GM21381 (cell line): ENCODE results near the gene RASSF6.
"Not testable (repeated sequence)": the region's sequence is repeated elsewhere in the genome, so short reads cannot be mapped to it uniquely, and the experiment has no call there.

Source experiments
- ATAC-seq: cut with Tn5 transposase; IDR thresholded peaks from one replicate; pipeline ENCODE4 v1.9.1; 2021; ENCODE audit warnings: mild to moderate bottlenecking, moderate library complexity; ENCODE audit not compliant: unreplicated experiment

RASSF6 gene

GRCh38 chr4:73613130-73613529, 7.1 kb downstream of the RASSF6 start:
- no peak for ATAC-seq

- no peak for ATAC-seq
Measured at GRCh38 chr4:73612032-73612431, 8.2 kb downstream of the RASSF6 start.

DNA sequence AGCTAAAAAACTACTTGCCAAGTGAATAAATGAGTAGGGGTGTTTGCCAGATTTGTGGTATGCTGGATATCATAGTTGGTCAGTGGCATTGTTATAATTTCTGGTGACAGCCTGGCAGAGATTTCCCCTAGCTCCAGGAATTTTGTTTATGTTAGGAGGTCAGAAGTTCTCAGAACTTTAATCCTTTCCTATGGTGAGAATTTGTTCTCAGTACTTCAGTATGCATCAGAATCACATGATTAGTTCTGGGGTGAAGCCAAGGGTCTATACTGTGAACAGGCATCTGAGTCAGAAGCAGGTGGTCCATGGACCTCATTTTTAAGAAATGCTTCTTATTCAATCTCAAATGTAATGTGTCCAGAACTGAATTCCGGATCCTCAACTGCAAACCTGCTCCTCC, 10.5 kb downstream of the RASSF6 start:
- no peak for ATAC-seq

- ATAC-seq: no peak
Measured at GRCh38 chr4:73608689-73609594, 11.3 kb downstream of the RASSF6 start.

DNA sequence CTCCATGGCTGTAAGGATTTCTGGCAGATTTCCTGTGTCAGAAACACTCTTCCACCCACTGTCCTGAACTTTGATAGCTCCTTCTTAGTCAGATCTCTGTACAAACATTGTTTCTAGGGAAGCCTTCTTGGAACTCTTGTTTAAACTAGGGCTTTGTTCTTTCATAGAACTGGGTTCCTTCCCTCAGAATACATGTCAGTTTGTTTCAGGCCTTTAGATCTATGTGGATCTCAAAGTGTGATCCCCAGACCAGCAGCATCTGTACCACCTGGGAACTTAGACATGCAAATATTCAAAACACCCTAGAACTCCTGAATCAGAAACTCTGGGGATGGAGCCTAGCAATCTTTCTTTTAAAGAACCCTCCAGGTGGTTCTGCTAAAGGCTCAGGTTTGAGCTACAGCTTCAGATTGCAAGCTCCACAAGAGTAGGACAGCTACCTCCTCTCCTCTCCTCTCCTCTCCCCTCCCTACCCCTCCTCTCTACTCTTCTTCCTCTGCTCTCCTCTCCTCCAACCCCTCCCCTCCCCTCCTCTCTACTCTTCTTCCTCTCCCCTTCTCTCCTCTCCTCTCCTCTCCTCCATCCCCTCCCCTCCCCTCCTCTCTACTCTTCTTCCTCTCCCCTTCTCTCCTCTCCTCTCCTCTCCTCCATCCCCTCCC, 12.7 kb downstream of the RASSF6 start:
- ATAC-seq: no peak

- peak; percentile 69 for ATAC-seq
Measured at GRCh38 chr4:73606465-73606974, 13.7 kb downstream of the RASSF6 start.

DNA sequence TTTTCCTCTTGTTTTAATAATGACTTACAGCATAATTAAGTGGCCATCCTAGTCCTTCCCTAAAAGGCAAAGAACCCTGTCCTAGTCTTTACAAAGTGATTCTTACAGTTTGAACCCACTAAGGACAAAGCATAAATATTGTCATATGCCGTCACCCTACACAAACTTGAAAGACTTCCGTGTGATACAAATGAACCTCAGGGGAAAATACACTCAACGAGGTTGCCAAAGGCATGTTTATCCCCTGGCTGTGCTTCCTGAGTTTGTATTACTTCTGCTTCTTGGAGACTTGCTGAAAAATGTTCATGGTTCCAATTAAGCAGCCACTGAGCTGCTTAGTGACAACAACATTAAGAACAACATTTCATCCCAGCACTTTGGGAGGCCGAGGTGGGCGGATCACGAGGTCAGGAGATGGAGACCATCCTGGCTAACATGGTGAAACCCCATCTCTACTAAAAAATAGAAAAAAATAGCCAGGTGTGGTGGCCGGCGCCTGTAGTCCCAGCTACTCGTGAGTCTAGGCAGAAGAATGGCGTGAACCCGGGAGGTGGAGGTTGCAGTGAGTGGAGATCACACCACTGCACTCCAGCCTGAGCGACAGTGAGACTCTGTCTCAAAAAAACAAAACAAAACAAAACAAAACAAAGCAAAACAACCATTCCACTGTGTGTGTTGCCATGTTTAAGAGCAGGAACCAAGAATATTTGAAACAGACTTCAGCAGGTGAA, 16.2 kb downstream of the RASSF6 start:
- ATAC-seq: no peak

DNA sequence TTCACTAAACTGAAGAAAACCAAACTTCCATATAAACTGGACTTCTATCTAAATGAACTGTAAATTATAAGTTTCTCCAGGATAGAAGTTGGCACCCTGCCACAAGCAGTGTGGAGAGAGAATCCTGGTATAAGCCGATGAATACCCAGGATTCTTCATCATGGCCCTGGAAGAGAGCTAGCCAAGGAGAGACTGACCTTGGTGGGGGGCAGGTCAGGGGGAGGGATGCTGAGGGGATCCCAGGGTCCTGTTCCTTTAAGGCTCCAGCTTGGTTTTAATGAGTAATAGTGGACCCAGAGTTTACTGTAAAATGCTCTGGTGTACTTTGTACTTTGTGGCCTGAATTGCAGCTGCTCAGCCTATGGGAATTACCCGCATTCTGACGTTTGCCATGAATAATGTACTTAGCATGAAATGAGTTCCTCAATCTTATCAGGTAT, 16.9 kb downstream of the RASSF6 start:
- ATAC-seq: peak; percentile 25

DNA sequence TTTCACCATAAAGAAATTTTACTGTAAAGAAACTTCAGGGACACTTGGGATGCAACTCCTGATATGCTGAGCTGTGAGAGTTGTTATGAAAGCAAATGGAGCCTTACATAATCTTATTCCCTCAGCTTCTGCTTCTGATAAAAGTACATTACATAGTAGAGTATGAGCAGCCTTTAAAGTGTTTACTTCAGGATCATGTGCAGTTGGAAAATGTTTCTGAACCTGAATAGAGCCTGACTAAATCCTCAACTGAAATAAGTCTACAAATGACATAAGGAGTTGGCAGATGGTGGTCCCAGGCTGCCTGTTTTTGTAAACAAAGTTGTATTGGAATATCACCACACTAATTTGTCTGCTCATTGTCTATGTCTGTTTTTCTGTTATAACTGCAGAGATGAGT, 19.3 kb downstream of the RASSF6 start:
- ATAC-seq: no peak

DNA sequence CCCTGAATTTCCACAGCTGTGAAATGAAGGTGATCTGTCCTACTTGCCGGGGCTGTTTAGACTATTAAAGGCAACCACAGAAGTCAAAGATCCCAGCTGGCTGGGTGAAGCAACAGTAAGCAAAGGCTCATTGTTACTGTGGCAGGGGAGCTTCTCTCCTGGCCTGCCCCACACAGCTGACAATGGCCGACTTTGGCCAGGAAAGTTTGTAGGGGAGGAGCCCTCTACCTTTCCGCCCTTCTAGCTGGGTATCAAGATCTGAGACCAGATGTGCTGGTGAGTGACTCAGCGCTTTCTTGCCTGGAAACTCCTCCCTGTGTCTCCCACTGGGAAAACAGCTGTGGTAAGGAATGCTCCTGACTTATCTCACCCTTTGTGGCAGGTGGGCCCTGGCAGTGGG, 21.1 kb downstream of the RASSF6 start:
- no peak for ATAC-seq

DNA sequence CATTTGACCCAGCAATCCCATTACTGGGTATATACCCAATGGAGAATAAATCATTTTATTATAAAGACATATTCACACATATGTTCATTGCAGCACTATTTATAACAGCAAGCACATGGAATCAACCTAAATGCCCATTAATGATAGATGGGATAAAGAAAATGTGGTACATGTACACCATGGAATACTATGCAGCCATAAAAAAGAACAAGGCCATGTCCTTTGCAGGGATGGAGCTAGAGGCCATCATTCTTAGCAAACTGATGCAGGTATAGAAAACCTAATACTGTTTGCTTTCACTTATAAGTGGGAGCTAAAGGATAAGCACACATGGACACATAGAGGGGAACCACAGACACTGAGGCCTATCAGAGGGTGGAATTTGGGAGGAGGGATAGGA, 22.6 kb downstream of the RASSF6 start:
- ATAC-seq: no peak

GRCh38 chr4:73597183-73597582, 23.1 kb downstream of the RASSF6 start:
- ATAC-seq: not testable (repeated sequence)

DNA sequence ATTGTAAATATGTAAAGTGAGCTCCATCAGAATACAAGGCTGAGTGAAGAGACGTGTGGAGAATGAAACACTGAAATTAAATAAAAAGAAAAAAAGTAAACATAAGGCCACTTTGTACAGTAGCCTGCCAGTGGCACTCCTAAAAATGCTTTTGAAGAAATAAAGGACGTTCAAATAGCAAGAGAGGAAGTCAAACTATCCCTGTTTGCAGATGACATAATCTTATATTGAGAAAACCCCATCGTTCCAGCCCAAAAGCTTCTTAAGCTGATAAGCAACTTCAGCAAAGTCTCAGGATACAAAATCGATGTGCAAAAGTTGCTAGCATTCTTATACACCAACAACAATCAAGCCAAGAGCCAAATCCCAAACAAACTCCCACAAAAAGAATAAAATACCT, 24.2 kb downstream of the RASSF6 start:
- no peak for ATAC-seq

- ATAC-seq: no peak
Measured at GRCh38 chr4:73593631-73594241, 26.5 kb downstream of the RASSF6 start.

GRCh38 chr4:73589887-73590801, 30.1 kb downstream of the RASSF6 start:
- ATAC-seq: peak; percentile 92

DNA sequence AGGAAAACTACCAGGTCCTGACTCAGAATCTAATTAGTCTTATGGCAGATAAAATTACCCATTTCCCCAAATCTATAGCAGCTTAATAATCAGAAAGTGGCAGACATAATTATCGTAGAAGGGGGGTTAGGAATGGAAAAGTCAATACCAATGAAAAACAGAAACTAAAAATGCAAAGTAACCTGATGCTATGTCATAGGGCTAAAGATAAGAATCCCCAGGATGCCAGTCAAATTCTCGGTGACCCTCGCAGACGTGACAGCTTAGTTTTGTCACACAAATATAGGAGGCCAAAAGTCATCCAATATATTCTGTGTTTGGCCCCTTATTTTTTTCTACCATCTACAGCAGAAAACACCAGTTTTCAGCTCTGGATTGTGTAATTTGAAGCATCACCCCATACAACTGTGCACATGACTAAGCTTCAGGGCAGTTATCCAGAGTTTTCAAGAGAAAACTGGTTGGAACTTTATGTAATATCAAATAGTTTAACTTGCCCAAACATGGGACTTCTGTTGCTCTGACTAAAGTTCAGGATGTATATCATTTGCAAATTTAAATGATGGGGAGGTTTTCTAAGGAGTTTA, 30.9 kb downstream of the RASSF6 start:
- peak; percentile 31 for ATAC-seq

GRCh38 chr4:73588613-73589012, 31.6 kb downstream of the RASSF6 start:
- ATAC-seq: no peak

DNA sequence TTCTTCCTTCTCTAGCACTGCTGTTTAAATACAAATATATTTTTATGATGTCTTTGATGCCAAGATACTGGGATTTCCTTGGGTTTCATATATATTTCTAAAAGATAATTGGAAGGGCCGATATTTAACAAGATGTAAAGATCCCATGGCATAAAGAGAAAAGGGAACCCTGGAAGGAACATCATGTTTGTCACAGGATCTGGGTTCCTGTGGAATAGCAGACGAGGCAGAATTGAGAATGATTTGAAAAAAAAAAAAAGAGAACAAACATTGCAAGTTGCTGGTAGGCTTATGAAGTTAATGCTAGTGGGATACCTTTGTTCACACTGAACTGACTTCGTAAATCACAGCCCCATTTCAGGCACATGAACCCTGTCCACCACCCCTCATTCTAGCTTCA, 33.6 kb downstream of the RASSF6 start:
- ATAC-seq: no peak

- no peak for ATAC-seq
Measured at GRCh38 chr4:73586040-73586439, 34.2 kb downstream of the RASSF6 start.
